ENCODE measurements around the gene LIPC.

GRCh38 chr15:58553365-58553918 is 121.7 kb downstream of the LIPC start:
- no peak for TF ChIP-seq CTCF (IDR thresholded peaks at IDR 0.05)
- TF ChIP-seq RAD21 (conservative IDR thresholded peaks at IDR 0.05 in 1 of 2, IDR thresholded peaks at IDR 0.05 in 1 of 2) = no peak
- TF ChIP-seq EP300 (IDR thresholded peaks at IDR 0.05) = no peak
- no peak for TF ChIP-seq CEBPB (IDR thresholded peaks at IDR 0.05)
- TF ChIP-seq SMC3 (IDR thresholded peaks at IDR 0.05) = no peak
